GM12874 (cell line): Measurements from ENCODE around the gene GLP2R.
A peak's percentile ranks its signal among the peaks of the same experiment; 100 is the strongest.

Source experiments
- CTCF ChIP-seq: IDR thresholded peaks from 2 replicates; pipeline ENCODE4 v1.5.1; 2011; ENCODE audit warnings: low read depth, mild to moderate bottlenecking, control low read depth, low read length, moderate library complexity; ENCODE audit not compliant: insufficient read depth

Gene GLP2R

DNA sequence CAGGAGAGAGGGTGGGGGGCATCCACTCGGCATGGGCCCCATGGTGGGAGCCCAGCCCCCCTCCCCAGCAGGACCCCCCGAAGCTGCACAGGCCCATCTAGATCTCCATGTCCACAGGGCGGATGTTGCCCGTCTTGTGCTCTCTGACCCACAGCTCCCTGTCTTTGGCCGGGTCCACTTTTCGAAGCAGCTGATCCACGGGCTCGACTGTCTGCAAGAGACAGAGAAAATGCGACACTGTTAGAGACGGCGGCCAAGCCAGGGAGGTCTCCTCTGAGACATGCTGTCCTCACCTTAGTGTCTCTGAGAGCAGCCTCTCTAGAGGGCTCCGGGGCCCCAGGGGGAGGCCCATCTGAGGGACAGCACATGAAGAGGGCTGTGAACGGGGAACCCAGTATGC lies 91.4 kb downstream of the GLP2R start:
- TF ChIP-seq CTCF, result no peak

- TF ChIP-seq CTCF, result no peak
Measured at GRCh38 chr17:9917801-9918200, 92.1 kb downstream of the GLP2R start.

- no peak for TF ChIP-seq CTCF
Measured at GRCh38 chr17:9918352-9918751, 92.6 kb downstream of the GLP2R start.

GRCh38 chr17:9918804-9919352 lies 93.2 kb downstream of the GLP2R start:
- TF ChIP-seq CTCF, result no peak

- TF ChIP-seq CTCF, result no peak
Measured at GRCh38 chr17:9922012-9922848, 96.5 kb downstream of the GLP2R start.

- TF ChIP-seq CTCF, result peak; percentile 73
Measured at GRCh38 chr17:9924735-9925191, 99.0 kb downstream of the GLP2R start.

- no peak for TF ChIP-seq CTCF
Measured at GRCh38 chr17:9925457-9925856, 99.7 kb downstream of the GLP2R start.
